SK-N-SH (cell line): ENCODE results near the gene ZC3H10. TPM values are rescaled to one million over a fixed set of nuclear protein-coding genes. Genes with fewer than 3 reads are reported as not detected.

Source experiments
- CTCF ChIA-PET: fragments of 300-600, 350-600 bp; formaldehyde crosslinking; extraction: SDS; loops from one replicate; lab custom pipeline; 2021; lab: Yijun Ruan, JAX
- POLR2A ChIA-PET: fragments of 350-600 bp; sonication (Branson Sonifier 250); formaldehyde crosslinking; extraction: SDS; loops from one replicate; lab custom pipeline; 2020; ENCODE audit warnings: antibody characterized with exemption, inconsistent platforms; lab: Yijun Ruan, JAX
- DNase-seq: peaks from one replicate; pipeline ENCODE4 v3.0.0; 2012
- H2AFZ ChIP-seq: fragments of 200-600 bp; sonication (generic); 2 replicates; pipeline ENCODE4 v1.8.1; 2016; ENCODE audit warnings: antibody characterized with exemption, mild to moderate bottlenecking, low read depth
- H3F3A ChIP-seq: fragments of 200-600 bp; sonication (generic); replicated peaks from 2 replicates; pipeline ENCODE3; 2016; ENCODE audit warnings: antibody characterized with exemption, mild to moderate bottlenecking; ENCODE audit not compliant: insufficient read depth
- H3K27ac ChIP-seq, 2 experiments: fragments of 200-500 bp in 1 of 2; fragments of 200-600 bp in 1 of 2; sonication (Bioruptor generic) in 1 of 2; sonication (generic), shearing (Covaris generic) in 1 of 2; 2 replicates each; pipeline versions ENCODE4 v1.5.1 to v1.6.1; 2014 to 2016; ENCODE audit warnings: low read depth in 2 of 2, inconsistent platforms in 1 of 2, low read length in 1 of 2, mild to moderate bottlenecking in 1 of 2, mixed read lengths in 1 of 2
- H3K27me3 ChIP-seq: fragments of 200-600 bp; sonication (generic), shearing (Covaris generic); 2 replicates; pipeline ENCODE4 v1.6.1; 2016; ENCODE audit warnings: mixed run types; ENCODE audit not compliant: insufficient read depth
- H3K36me3 ChIP-seq, 2 experiments: fragments of 200-500 bp in 1 of 2; fragments of 200-600 bp in 1 of 2; sonication (Bioruptor generic) in 1 of 2; sonication (generic) in 1 of 2; replicated peaks in 1 of 2; 2 replicates each; pipeline versions ENCODE3 to v1.5.1; 2014 to 2016; ENCODE audit warnings: low read length in 1 of 2, mild to moderate bottlenecking in 1 of 2; ENCODE audit not compliant: insufficient read depth in 2 of 2, control insufficient read depth in 1 of 2
- H3K4me1 ChIP-seq, 2 experiments: fragments of 200-500 bp in 1 of 2; fragments of 200-600 bp in 1 of 2; sonication (Bioruptor generic) in 1 of 2; sonication (generic), shearing (Covaris generic) in 1 of 2; 2 replicates each; pipeline versions ENCODE4 v1.5.1 to v1.6.1; 2014 to 2016; ENCODE audit warnings: low read depth in 1 of 2, low read length in 1 of 2, mixed run types in 1 of 2; ENCODE audit not compliant: insufficient read depth in 2 of 2, control insufficient read depth in 1 of 2
- H3K4me2 ChIP-seq: fragments of 200-600 bp; sonication (generic), shearing (Covaris generic); 2 replicates; pipeline ENCODE4 v1.6.1; 2017; ENCODE audit warnings: mixed run types
- H3K4me3 ChIP-seq, 2 experiments: fragments of 200-500 bp in 1 of 2; fragments of 200-600 bp in 1 of 2; sonication (Bioruptor generic) in 1 of 2; sonication (generic), shearing (Covaris generic) in 1 of 2; 2 replicates each; pipeline versions ENCODE4 v1.5.1 to v1.8.1; 2014 to 2016; ENCODE audit warnings: low read depth in 2 of 2, inconsistent platforms in 1 of 2, low read length in 1 of 2, mild to moderate bottlenecking in 1 of 2, mixed read lengths in 1 of 2, moderate library complexity in 1 of 2
- H3K79me2 ChIP-seq: fragments of 200-600 bp; sonication (generic); 2 replicates; pipeline ENCODE4 v1.8.1; 2017; ENCODE audit warnings: mild to moderate bottlenecking; ENCODE audit not compliant: insufficient read depth
- H3K9ac ChIP-seq: fragments of 200-600 bp; sonication (generic); 2 replicates; pipeline ENCODE4 v1.6.1; 2017; ENCODE audit warnings: mixed run types
- H3K9me2 ChIP-seq: fragments of 200-600 bp; sonication (generic); 2 replicates; pipeline ENCODE4 v1.6.1; 2017; ENCODE audit warnings: mixed run types
- H3K9me3 ChIP-seq: fragments of 200-600 bp; sonication (generic); 2 replicates; pipeline ENCODE4 v1.6.1; 2017; ENCODE audit warnings: mixed run types, mild to moderate bottlenecking, moderate library complexity
- H4K20me1 ChIP-seq: fragments of 200-600 bp; sonication (generic); 2 replicates; pipeline ENCODE4 v1.6.1; 2017; ENCODE audit warnings: mild to moderate bottlenecking, mixed run types; ENCODE audit not compliant: insufficient read depth
- CHD2 ChIP-seq: fragments of 150-350 bp; IDR thresholded peaks from 2 replicates; pipeline ENCODE4 v1.6.1; 2018; ENCODE audit warnings: low read length; ENCODE audit not compliant: partially characterized antibody
- CTCF ChIP-seq: fragments of 200-600 bp; sonication (generic); IDR thresholded peaks from 2 replicates; pipeline ENCODE4 v1.6.1; 2017; ENCODE audit warnings: antibody characterized with exemption, mild to moderate bottlenecking, moderate library complexity
- EP300 ChIP-seq, 2 experiments: IDR thresholded peaks; 2 replicates each; pipeline versions ENCODE4 v1.4.0 to v1.6.1; 2012; ENCODE audit warnings: borderline replicate concordance in 1 of 2, low read depth in 1 of 2, low read length in 1 of 2
- FOSL2 ChIP-seq: IDR thresholded peaks from 2 replicates; pipeline ENCODE4 v1.4.0; 2012; ENCODE audit warnings: low read depth, mild to moderate bottlenecking, moderate library complexity, borderline replicate concordance
- FOXJ3 ChIP-seq: sonication (generic); formaldehyde crosslinking; IDR thresholded peaks from 2 replicates; pipeline ENCODE4 v1.5.1; 2020; ENCODE audit warnings: mild to moderate bottlenecking, missing genetic modification reagents
- GABPA ChIP-seq: IDR thresholded peaks from 2 replicates; pipeline ENCODE4 v1.4.0; 2012; ENCODE audit warnings: low read depth, mild to moderate bottlenecking
- JUND ChIP-seq: IDR thresholded peaks from 2 replicates; pipeline ENCODE4 v1.4.0; 2012
- MEF2A ChIP-seq: IDR thresholded peaks from 2 replicates; pipeline ENCODE4 v1.4.0; 2012; ENCODE audit warnings: low read depth, borderline replicate concordance
- NRF1 ChIP-seq: IDR thresholded peaks from 2 replicates; pipeline ENCODE4 v1.6.1; 2012; ENCODE audit warnings: low read depth, mild to moderate bottlenecking, low read length
- RFX5 ChIP-seq: IDR thresholded peaks from 2 replicates; pipeline ENCODE4 v1.6.1; 2012; ENCODE audit warnings: mild to moderate bottlenecking, improper control_type of control experiment, low read length
- SIN3A ChIP-seq: IDR thresholded peaks from 2 replicates; pipeline ENCODE4 v1.6.1; 2012; ENCODE audit warnings: low read depth, mild to moderate bottlenecking, low read length, moderate library complexity, borderline replicate concordance
- SMC3 ChIP-seq: IDR thresholded peaks from 2 replicates; pipeline ENCODE4 v1.6.1; 2012; ENCODE audit warnings: low read depth, low read length, improper control_type of control experiment
- USF2 ChIP-seq: fragments of 150-350 bp; IDR thresholded peaks from 2 replicates; pipeline ENCODE4 v1.6.1; 2017; ENCODE audit warnings: antibody characterized with exemption, low read length, low read depth, borderline replicate concordance
- YY1 ChIP-seq: IDR thresholded peaks from 2 replicates; pipeline ENCODE4 v1.4.0; 2012; ENCODE audit warnings: low read depth, mild to moderate bottlenecking
- WGBS: methylation state at CpG from one replicate; pipeline ENCODE4 v1.1.6; 2017; ENCODE audit warnings: low lambda C conversion rate; 5-methylcytosine and 5-hydroxymethylcytosine counted together
- polyA plus RNA-seq, 3 experiments: library from polyadenylated mRNA; depleted of rRNA; stranded (reverse); fragments of >200 nt; gene quantifications; 2 replicates each; pipeline ENCODE4 v1.2.3, GENCODE V29; 2012
- TF ChIP-seq, protein P1 (sequence below): IDR thresholded peaks from 2 replicates; pipeline ENCODE4 v1.6.1; 2012; ENCODE audit warnings: mild to moderate bottlenecking, low read depth, low read length, moderate library complexity
- TF ChIP-seq, protein P2 (sequence below): IDR thresholded peaks from 2 replicates; pipeline ENCODE4 v1.4.0; 2012; ENCODE audit warnings: low read depth

ZC3H10 gene
- polyA plus RNA-seq, 1 of the 3 experiments (the other 2 are of a cell fraction), result 2.0 TPM

- TF ChIP-seq YY1 (no peak), SMC3 (peak; percentile 60), MEF2A (no peak), FOSL2 (no peak), CHD2 (no peak)
- TF ChIP-seq, protein P1, sequence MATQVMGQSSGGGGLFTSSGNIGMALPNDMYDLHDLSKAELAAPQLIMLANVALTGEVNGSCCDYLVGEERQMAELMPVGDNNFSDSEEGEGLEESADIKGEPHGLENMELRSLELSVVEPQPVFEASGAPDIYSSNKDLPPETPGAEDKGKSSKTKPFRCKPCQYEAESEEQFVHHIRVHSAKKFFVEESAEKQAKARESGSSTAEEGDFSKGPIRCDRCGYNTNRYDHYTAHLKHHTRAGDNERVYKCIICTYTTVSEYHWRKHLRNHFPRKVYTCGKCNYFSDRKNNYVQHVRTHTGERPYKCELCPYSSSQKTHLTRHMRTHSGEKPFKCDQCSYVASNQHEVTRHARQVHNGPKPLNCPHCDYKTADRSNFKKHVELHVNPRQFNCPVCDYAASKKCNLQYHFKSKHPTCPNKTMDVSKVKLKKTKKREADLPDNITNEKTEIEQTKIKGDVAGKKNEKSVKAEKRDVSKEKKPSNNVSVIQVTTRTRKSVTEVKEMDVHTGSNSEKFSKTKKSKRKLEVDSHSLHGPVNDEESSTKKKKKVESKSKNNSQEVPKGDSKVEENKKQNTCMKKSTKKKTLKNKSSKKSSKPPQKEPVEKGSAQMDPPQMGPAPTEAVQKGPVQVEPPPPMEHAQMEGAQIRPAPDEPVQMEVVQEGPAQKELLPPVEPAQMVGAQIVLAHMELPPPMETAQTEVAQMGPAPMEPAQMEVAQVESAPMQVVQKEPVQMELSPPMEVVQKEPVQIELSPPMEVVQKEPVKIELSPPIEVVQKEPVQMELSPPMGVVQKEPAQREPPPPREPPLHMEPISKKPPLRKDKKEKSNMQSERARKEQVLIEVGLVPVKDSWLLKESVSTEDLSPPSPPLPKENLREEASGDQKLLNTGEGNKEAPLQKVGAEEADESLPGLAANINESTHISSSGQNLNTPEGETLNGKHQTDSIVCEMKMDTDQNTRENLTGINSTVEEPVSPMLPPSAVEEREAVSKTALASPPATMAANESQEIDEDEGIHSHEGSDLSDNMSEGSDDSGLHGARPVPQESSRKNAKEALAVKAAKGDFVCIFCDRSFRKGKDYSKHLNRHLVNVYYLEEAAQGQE, result no peak
- TF ChIP-seq, protein P2, sequence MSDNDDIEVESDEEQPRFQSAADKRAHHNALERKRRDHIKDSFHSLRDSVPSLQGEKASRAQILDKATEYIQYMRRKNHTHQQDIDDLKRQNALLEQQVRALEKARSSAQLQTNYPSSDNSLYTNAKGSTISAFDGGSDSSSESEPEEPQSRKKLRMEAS, result no peak; the same call in 1 of the 2 replicates
- TF ChIP-seq, all 33 proteins: peak for 5
Observed at GRCh38 chr12:56078931-56079722, 38.9 kb upstream of the ZC3H10 start (continued).

- Histone ChIP-seq H3K4me1 (peaks cover 0 to 6% of the 10 kb centered on the region in 2 experiments; a peak in 1 of 4 replicates), H3K27me3 (no peaks in the 10 kb centered on the region), H3K9me2 (no peaks in the 10 kb centered on the region), H2AFZ (peak within 1 kb of the TSS; percentile 94), H3K9ac (peak within 1 kb of the TSS; percentile 42; the same call in 1 of the 2 replicates), H3K36me3 (no peaks in the 10 kb centered on the region), H3K4me3 (peak within 1 kb of the TSS; percentile 53 to 71), H4K20me1 (no peaks in the 10 kb centered on the region), H3K9me3 (no peaks in the 10 kb centered on the region), H3K27ac (peak within 1 kb of the TSS; percentile 36 to 55), H3F3A (peaks cover 12% of the 10 kb centered on the region), H3K4me2 (peak within 1 kb of the TSS; percentile 97), H3K79me2 (no peaks in the 10 kb centered on the region)
- ChIA-PET CTCF (interaction anchor here (0.8 to 3.4 kb wide), 21 partner anchors 10 to 551 kb away, joined by 3 to 13 read pairs (median 4); partner anchors contain the start of genes SMARCC2 and ZC3H10), POLR2A (interaction anchor here (0.6 to 3.2 kb wide), 3 partner anchors 24 to 38 kb away, joined by 3 to 15 read pairs (median 3); partner anchors contain the start of genes PA2G4 and ZC3H10)
- TF ChIP-seq NRF1 (no peak), SIN3A (0 out of 2 replicates have a peak, but pooled peaks have one; percentile 63), FOSL2 (peak; percentile 86), FOXJ3 (no peak), EP300 (IDR thresholded peaks at IDR 0.05; ENCODE audit: borderline replicate concordance in 1 of 2, low read depth in 1 of 2, low read length in 1 of 2) (no peak), USF2 (no peak), GABPA (no peak), JUND (no peak; the same call in 1 of the 2 replicates), RFX5 (no peak), CTCF (peak; percentile 6; the same call in 1 of the 2 replicates)
- TF ChIP-seq, protein P2, result peak; percentile 69
- 9% methylated on average over 52 of the region's 59 CpGs for WGBS
- DNase-seq, result peak; percentile 84
Observed at GRCh38 chr12:56079723-56080555, 38.1 kb upstream of the ZC3H10 start, which contains the start of gene ERBB3. TSS of gene ERBB3 (plus strand) at chr12:56080165. CDS start at chr12:56080301, 136 bp downstream.
